SK-N-SH (cell line): ENCODE data around the gene COL23A1.

Source experiments
- CTCF ChIP-seq: fragments of 200-600 bp; sonication (generic); IDR thresholded peaks from 2 replicates; pipeline ENCODE4 v1.6.1; 2017; ENCODE audit warnings: antibody characterized with exemption, mild to moderate bottlenecking, moderate library complexity
- EP300 ChIP-seq, 2 experiments: IDR thresholded peaks; 2 replicates each; pipeline versions ENCODE4 v1.4.0 to v1.6.1; 2012; ENCODE audit warnings: borderline replicate concordance in 1 of 2, low read depth in 1 of 2, low read length in 1 of 2
- JUND ChIP-seq: IDR thresholded peaks from 2 replicates; pipeline ENCODE4 v1.4.0; 2012
- MAX ChIP-seq: IDR thresholded peaks from 2 replicates; pipeline ENCODE4 v1.4.0; 2012; ENCODE audit warnings: low read depth
- POLR2AphosphoS5 ChIP-seq: IDR thresholded peaks from 2 replicates; pipeline ENCODE4 v1.6.1; 2012; ENCODE audit warnings: low read depth, low read length
- RAD21 ChIP-seq: IDR thresholded peaks from 2 replicates; pipeline ENCODE4 v1.6.1; 2012; ENCODE audit warnings: mild to moderate bottlenecking, low read length
- TEAD4 ChIP-seq: IDR thresholded peaks from 2 replicates; pipeline ENCODE4 v1.4.0; 2012; ENCODE audit warnings: mild to moderate bottlenecking, borderline replicate concordance; ENCODE audit not compliant: insufficient read depth
- TF ChIP-seq, protein P1 (sequence below): fragments of 150-350 bp; IDR thresholded peaks from 2 replicates; pipeline ENCODE4 v1.6.1; 2017; ENCODE audit warnings: antibody characterized with exemption, low read length, low read depth, borderline replicate concordance

DNA sequence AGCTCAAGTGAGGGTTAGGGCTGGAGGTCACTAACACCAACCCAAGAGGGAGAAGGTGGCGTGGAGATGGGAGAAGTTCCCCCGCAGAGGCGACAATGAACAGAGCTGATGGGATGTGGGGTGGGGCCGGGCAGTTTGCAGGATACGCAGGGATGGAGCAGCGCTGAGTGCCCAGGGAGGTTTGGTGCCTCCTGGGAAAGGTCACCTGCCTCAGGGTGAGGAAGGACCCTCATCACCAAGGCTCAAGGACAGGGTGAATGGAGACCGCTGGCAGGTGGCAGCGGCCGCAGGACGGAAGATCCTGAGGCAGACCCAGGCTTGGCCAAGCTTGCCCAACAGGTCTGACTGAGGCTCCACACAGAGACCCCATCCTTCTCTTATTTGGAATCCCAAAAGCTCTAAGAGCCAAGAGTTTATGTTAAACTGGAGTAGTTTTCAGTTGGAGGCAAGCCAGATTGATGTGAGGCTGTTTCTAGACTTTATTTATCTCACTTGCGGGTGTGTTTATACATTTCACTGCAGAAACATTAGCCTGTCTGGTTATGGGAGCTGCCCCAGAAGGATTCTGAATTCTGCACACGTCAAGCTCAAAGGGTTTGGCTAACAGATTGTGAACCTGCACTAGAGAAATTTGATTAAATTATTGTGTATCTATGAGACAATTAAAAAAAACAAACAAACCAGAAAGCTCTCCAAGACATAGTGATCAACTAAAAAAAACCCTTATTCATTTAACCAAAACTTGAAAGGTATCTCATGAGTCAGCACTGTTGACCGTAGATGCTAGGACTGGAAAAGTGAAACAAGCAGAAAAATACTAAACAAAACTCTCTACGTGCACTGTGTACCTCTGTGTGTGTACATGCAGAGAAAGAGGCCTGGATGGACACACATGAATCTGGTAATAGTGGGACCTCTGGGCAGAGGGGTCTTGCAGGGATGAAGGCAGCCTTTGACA lies 211.4 kb downstream of the COL23A1 start:
- TF ChIP-seq CTCF, result no peak
- TF ChIP-seq EP300 (IDR thresholded peaks at IDR 0.05; ENCODE audit: borderline replicate concordance in 1 of 2, low read depth in 1 of 2, low read length in 1 of 2), result no peak
- TF ChIP-seq, protein P1, sequence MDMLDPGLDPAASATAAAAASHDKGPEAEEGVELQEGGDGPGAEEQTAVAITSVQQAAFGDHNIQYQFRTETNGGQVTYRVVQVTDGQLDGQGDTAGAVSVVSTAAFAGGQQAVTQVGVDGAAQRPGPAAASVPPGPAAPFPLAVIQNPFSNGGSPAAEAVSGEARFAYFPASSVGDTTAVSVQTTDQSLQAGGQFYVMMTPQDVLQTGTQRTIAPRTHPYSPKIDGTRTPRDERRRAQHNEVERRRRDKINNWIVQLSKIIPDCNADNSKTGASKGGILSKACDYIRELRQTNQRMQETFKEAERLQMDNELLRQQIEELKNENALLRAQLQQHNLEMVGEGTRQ, result no peak
- TF ChIP-seq MAX, result no peak
- no peak for TF ChIP-seq JUND
- no peak for TF ChIP-seq TEAD4
- TF ChIP-seq POLR2AphosphoS5, result no peak
- TF ChIP-seq RAD21, result no peak
